Fibroblast of lung (primary cell): ENCODE measurements around the gene DOLPP1.
A peak's percentile ranks its signal among the peaks of the same experiment; 100 is the strongest.

ENCODE experiments used
- EZH2 ChIP-seq: IDR thresholded peaks from 2 replicates; pipeline ENCODE4 v1.5.1; 2012; ENCODE audit warnings: low read length, control low read depth, mild to moderate bottlenecking; ENCODE audit errors: missing control alignments
- TF ChIP-seq, protein P1 (sequence below), 2 donors: IDR thresholded peaks in 1 of 2; conservative IDR thresholded peaks in 1 of 2; 1 replicate in 1 of 2; 2 replicates in 1 of 2; pipeline ENCODE4 v1.5.1; 2011 to 2012; ENCODE audit warnings: low read length in 2 of 2, control low read depth in 1 of 2, inconsistent platforms in 1 of 2, low read depth in 1 of 2, mild to moderate bottlenecking in 1 of 2

DNA sequence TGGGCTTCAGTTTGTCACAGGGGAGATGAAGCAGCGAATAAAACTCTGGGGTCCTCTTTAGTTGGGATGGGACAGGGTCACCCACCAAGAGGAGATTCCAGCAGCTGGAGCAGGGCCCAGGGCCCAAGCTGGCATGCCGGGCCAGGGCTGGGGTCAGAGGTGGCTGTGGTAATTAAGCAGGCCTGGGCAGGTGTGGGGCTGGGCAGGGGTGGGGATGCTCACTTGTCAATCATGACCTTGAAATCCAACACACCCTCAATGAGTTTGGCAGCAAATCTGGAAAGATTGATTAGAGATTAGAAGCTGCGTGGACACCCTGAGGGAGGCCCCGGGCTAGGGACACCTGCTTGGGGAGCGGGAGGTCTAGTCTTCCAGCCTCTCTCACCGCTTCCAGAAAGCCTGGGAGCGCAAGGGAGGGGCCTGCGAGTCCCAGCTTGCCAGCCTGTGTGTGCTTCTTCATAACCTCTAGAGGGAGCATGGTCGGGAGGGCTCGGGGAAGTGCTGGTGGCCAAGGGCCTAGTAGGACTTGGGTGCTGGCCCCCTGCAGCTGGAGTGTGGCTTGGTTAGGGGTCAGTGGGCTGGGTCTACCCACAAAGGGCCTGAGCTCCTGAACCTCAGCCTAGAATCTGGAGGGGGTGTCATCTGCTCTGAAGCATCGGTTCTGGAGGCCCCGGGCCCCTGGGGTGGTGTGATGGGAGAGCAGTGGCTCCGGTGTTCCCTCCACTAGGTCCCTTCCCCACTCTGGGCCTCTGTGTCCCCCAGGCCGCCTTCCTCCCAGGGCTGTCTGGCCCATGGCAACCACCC lies 22.1 kb downstream of the DOLPP1 start:
- no peak for TF ChIP-seq EZH2
- TF ChIP-seq, protein P1, sequence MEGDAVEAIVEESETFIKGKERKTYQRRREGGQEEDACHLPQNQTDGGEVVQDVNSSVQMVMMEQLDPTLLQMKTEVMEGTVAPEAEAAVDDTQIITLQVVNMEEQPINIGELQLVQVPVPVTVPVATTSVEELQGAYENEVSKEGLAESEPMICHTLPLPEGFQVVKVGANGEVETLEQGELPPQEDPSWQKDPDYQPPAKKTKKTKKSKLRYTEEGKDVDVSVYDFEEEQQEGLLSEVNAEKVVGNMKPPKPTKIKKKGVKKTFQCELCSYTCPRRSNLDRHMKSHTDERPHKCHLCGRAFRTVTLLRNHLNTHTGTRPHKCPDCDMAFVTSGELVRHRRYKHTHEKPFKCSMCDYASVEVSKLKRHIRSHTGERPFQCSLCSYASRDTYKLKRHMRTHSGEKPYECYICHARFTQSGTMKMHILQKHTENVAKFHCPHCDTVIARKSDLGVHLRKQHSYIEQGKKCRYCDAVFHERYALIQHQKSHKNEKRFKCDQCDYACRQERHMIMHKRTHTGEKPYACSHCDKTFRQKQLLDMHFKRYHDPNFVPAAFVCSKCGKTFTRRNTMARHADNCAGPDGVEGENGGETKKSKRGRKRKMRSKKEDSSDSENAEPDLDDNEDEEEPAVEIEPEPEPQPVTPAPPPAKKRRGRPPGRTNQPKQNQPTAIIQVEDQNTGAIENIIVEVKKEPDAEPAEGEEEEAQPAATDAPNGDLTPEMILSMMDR (conservative IDR thresholded peaks at IDR 0.05 in 1 of 2, IDR thresholded peaks at IDR 0.05 in 1 of 2; ENCODE audit: low read depth in 1 of 2, low read length in 2 of 2): peak; percentile 41 to 65
